AG10803 (cell line): ENCODE results near the gene CABP4.

Experiments used
- DNase-seq: peaks from one replicate; pipeline ENCODE4 v3.0.0; 2010; ENCODE audit warnings: low read depth
- H3K4me3 ChIP-seq: 2 replicates; pipeline ENCODE4 v1.5.1; 2011; ENCODE audit warnings: mild to moderate bottlenecking, low read length, control low read depth
- CTCF ChIP-seq: conservative IDR thresholded peaks from 2 replicates; pipeline ENCODE4 v1.5.1; 2011; ENCODE audit warnings: mild to moderate bottlenecking, low read length, control low read depth, inconsistent platforms

The CABP4 gene

GRCh38 chr11:67428052-67429001, 26.8 kb upstream of the CABP4 start, which contains the start of gene RPS6KB2:
Gene RPS6KB2 (plus strand): TSS chr11:67428494. CDS start chr11:67428546, 52 bp downstream.
- H3K4me3 ChIP-seq, result peak within 1 kb of the TSS; percentile 98
- no peak for TF ChIP-seq CTCF
- DNase-seq, result peak; percentile 96

GRCh38 chr11:67429038-67429668, 26.0 kb upstream of the CABP4 start:
- no peak for TF ChIP-seq CTCF
- H3K4me3 ChIP-seq, result peak overlapping the region; percentile 98
- DNase-seq, result no peak

- H3K4me3 ChIP-seq, result no peak overlapping the region
- DNase-seq, result no peak
- no peak for TF ChIP-seq CTCF
Measured at GRCh38 chr11:67429722-67430121, 25.4 kb upstream of the CABP4 start.

- no peak for TF ChIP-seq CTCF
- no peak for DNase-seq
Measured at GRCh38 chr11:67431346-67432249, 23.6 kb upstream of the CABP4 start.

GRCh38 chr11:67432655-67433349, 22.4 kb upstream of the CABP4 start:
- TF ChIP-seq CTCF, result no peak
- no peak for DNase-seq
- no peak overlapping the region for H3K4me3 ChIP-seq

More at GRCh38 chr11:67431346-67432249, 23.6 kb upstream of the CABP4 start:
- H3K4me3 ChIP-seq, result no peak overlapping the region
